DOHH2 (cell line): ENCODE results near the gene MC1R.

ENCODE experiments used
- H3F3A ChIP-seq: fragments of 200-600 bp; sonication (generic), shearing (Covaris generic); 2 replicates; pipeline ENCODE4 v1.6.0; 2016; ENCODE audit warnings: antibody characterized with exemption, mild to moderate bottlenecking; ENCODE audit not compliant: control insufficient read depth, insufficient read depth
- H3K27ac ChIP-seq: fragments of 200-600 bp; sonication (generic); 2 replicates; pipeline ENCODE4 v1.5.1; 2014; ENCODE audit warnings: low read depth, mild to moderate bottlenecking, low read length, moderate library complexity
- H3K27me3 ChIP-seq: fragments of 200-600 bp; sonication (generic); 2 replicates; pipeline ENCODE4 v1.6.1; 2014; ENCODE audit warnings: mild to moderate bottlenecking, low read length, mixed read lengths; ENCODE audit not compliant: control insufficient read depth
- H3K36me3 ChIP-seq: fragments of 200-600 bp; sonication (generic); 2 replicates; pipeline ENCODE4 v1.6.1; 2014; ENCODE audit warnings: mild to moderate bottlenecking, low read length, moderate library complexity, mixed read lengths; ENCODE audit not compliant: control insufficient read depth
- H3K4me1 ChIP-seq: fragments of 200-600 bp; sonication (generic); 2 replicates; pipeline ENCODE4 v1.6.1; 2014; ENCODE audit warnings: mild to moderate bottlenecking, low read length, mixed read lengths; ENCODE audit not compliant: control insufficient read depth
- H3K4me2 ChIP-seq: fragments of 200-600 bp; sonication (generic); 2 replicates; pipeline ENCODE4 v1.6.0; 2014; ENCODE audit warnings: mild to moderate bottlenecking, low read length, moderate library complexity
- H3K4me3 ChIP-seq: fragments of 200-600 bp; sonication (generic); 2 replicates; pipeline ENCODE4 v1.5.1; 2014; ENCODE audit warnings: mild to moderate bottlenecking, low read length, mixed read lengths
- H3K79me2 ChIP-seq: fragments of 200-600 bp; sonication (generic); 2 replicates; pipeline ENCODE4 v1.6.1; 2014; ENCODE audit warnings: mild to moderate bottlenecking, low read length, mixed read lengths; ENCODE audit not compliant: control insufficient read depth
- H3K9me2 ChIP-seq: fragments of 200-600 bp; sonication (generic); replicated peaks from 2 replicates; pipeline ENCODE4 v1.6.1; 2014; ENCODE audit warnings: mild to moderate bottlenecking, low read length, mixed read lengths; ENCODE audit not compliant: control insufficient read depth
- H3K9me3 ChIP-seq: fragments of 200-600 bp; sonication (generic); 2 replicates; pipeline ENCODE4 v1.6.1; 2014; ENCODE audit warnings: antibody characterized with exemption, low read length, mixed read lengths; ENCODE audit not compliant: control insufficient read depth, insufficient read depth
- H4K20me1 ChIP-seq: fragments of 200-600 bp; sonication (generic); 2 replicates; pipeline ENCODE4 v1.6.0; 2014; ENCODE audit warnings: low read depth, mild to moderate bottlenecking, antibody characterized with exemption, low read length, moderate library complexity; ENCODE audit not compliant: control insufficient read depth, insufficient read depth
- CTCF ChIP-seq: fragments of 200-600 bp; sonication (generic); IDR thresholded peaks from one replicate; pipeline ENCODE4 v1.5.1; 2014; ENCODE audit warnings: antibody characterized with exemption, mild to moderate bottlenecking, low read depth, low read length; ENCODE audit not compliant: poor library complexity, severe bottlenecking
- EZH2phosphoT487 ChIP-seq: fragments of 200-600 bp; sonication (generic); IDR thresholded peaks from 2 replicates; pipeline ENCODE4 v1.6.1; 2017; ENCODE audit warnings: borderline replicate concordance, mild to moderate bottlenecking, antibody characterized with exemption, low read length, moderate library complexity, mixed read lengths

The MC1R gene

GRCh38 chr16:89951509-89951908 lies 32.8 kb downstream of the MC1R start:
- Histone ChIP-seq H3K27me3 (no peaks in the 10 kb centered on the region), H3F3A (peaks cover 72% of the 10 kb centered on the region), H3K79me2 (peaks cover 79% of the 10 kb centered on the region), H4K20me1 (peaks cover 3% of the 10 kb centered on the region; the same call in 1 of the 2 replicates), H3K27ac (peak overlapping the region; percentile 96), H3K9me2 (no peaks in the 10 kb centered on the region), H3K4me1 (peaks cover 80% of the 10 kb centered on the region), H3K9me3 (no peaks in the 10 kb centered on the region), H3K36me3 (peaks cover 74% of the 10 kb centered on the region), H3K4me3 (peak overlapping the region; percentile 85), H3K4me2 (peak overlapping the region; percentile 99)
- no peak for TF ChIP-seq CTCF
- TF ChIP-seq EZH2phosphoT487, result no peak

DNA sequence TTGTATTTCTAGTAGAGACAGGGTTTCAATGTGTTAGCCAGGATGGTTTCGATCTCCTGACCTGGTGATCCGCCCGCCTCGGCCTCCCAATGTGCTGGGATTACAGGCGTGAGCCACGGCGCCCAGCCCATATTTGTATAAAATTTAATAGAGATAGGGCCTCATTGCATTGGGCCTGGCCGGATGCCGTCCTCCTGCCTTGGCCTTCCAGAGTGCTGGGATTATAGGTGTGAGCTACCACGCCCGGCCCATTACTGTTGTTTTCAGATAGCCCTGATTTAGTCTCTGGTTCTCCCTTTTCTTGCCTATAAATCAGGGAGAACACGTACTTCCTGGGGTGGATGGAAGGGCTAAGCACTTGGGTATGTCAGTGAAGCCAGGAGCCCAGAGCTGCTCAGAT lies 33.4 kb downstream of the MC1R start:
- TF ChIP-seq EZH2phosphoT487 (no peak), CTCF (no peak)
- peaks cover 76% of the 10 kb centered on the region for H3F3A ChIP-seq
- H3K9me3 ChIP-seq, result no peaks in the 10 kb centered on the region
- H3K4me3 ChIP-seq, result peak overlapping the region; percentile 78
- peaks cover 80% of the 10 kb centered on the region for H3K4me1 ChIP-seq
- H3K27me3 ChIP-seq, result no peaks in the 10 kb centered on the region
- H4K20me1 ChIP-seq, result peaks cover 5% of the 10 kb centered on the region; the same call in 1 of the 2 replicates
- H3K9me2 ChIP-seq, result no peaks in the 10 kb centered on the region
- peaks cover 78% of the 10 kb centered on the region for H3K36me3 ChIP-seq
- peak overlapping the region; percentile 99 for H3K4me2 ChIP-seq
- peaks cover 77% of the 10 kb centered on the region for H3K79me2 ChIP-seq
- peak overlapping the region; percentile 96 for H3K27ac ChIP-seq

GRCh38 chr16:89952551-89952950 lies 33.9 kb downstream of the MC1R start:
- H3K9me2 ChIP-seq, result no peaks in the 10 kb centered on the region
- H3K27me3 ChIP-seq, result no peaks in the 10 kb centered on the region
- H3K4me3 ChIP-seq, result peak overlapping the region; percentile 78
- H3K4me2 ChIP-seq, result peak overlapping the region; percentile 99
- peak overlapping the region; percentile 96 for H3K27ac ChIP-seq
- H3F3A ChIP-seq, result peaks cover 74% of the 10 kb centered on the region
- no peaks in the 10 kb centered on the region for H3K9me3 ChIP-seq
- TF ChIP-seq CTCF, result no peak
- no peak for TF ChIP-seq EZH2phosphoT487
- H3K79me2 ChIP-seq, result peaks cover 79% of the 10 kb centered on the region
- H3K36me3 ChIP-seq, result peaks cover 81% of the 10 kb centered on the region
- H3K4me1 ChIP-seq, result peaks cover 80% of the 10 kb centered on the region
- H4K20me1 ChIP-seq, result peaks cover 10% of the 10 kb centered on the region; the same call in 1 of the 2 replicates
